Skin epidermis (tissue), 12 donors: Measurements from ENCODE around the gene GATD1.
"Not testable (repeated sequence)": the region's sequence is repeated elsewhere in the genome, so short reads cannot be mapped to it uniquely, and the experiment has no call there.

Source experiments
- H3K27ac ChIP-seq, 21 experiments: fragments of 200-600 bp; sonication (generic) in 11 of 21; one replicate each; pipeline ENCODE4 v1.5.0; 2020; ENCODE audit warnings: mild to moderate bottlenecking in 3 of 21, inconsistent platforms in 2 of 21, moderate library complexity in 2 of 21
- H3K4me3 ChIP-seq, 7 experiments: fragments of 200-600 bp; sonication (generic) in 2 of 7; one replicate each; pipeline ENCODE4 v1.5.0; 2020; ENCODE audit warnings: inconsistent platforms in 2 of 7, mild to moderate bottlenecking in 2 of 7, moderate library complexity in 1 of 7

The GATD1 gene

DNA sequence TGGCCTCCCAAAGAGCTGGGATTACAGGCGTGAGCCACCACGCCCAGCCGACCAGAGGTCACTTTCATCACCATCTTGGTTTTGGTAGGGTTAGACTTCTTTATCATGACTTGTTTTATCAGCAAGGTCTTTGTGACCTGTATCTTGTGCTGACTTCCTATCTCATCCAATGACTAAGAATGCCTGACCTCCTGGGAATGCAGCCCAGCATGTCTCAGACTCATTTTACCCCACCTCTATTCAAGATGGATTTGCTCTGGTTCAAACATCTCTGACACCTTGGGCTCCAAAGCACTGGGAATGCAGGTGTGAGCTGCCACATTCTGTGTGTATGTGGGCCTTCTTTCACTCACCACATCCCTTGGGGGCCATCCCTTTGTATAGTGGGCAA is 35.1 kb downstream of the GATD1 start:
- H3K27ac ChIP-seq, result no peak overlapping the region
- H3K4me3 ChIP-seq, result no peak overlapping the region

DNA sequence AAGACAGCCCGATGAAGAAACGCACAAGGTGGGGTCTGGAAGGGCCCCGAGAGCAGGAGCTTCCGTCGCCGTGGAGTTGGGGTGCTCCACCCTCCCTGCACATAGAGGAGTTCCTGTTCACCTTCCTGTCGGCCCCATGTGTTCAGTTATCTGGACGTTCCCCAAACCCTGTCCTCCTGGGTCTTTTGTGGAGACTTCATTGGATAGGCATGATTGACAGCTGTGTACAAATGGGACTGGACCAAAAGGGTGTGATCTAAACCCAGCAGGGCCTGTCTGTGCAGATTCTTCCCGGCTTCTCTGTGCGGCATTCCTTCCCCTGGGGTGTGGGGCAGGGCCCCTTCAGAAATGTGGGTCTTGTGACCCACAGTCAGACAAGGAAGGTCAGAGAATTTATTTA is 39.4 kb downstream of the GATD1 start:
- H3K27ac ChIP-seq, H3K4me3 ChIP-seq: not testable (repeated sequence)

GRCh38 chr11:737366-737765 is 39.9 kb downstream of the GATD1 start:
- no peak overlapping the region for H3K4me3 ChIP-seq
- peak overlapping the region in 1 of 21 experiments; percentile 6 for H3K27ac ChIP-seq

GRCh38 chr11:734541-734940 is 42.7 kb downstream of the GATD1 start:
- not testable (repeated sequence) for H3K4me3 ChIP-seq, H3K27ac ChIP-seq

- H3K27ac ChIP-seq, result no peak overlapping the region
Measured at GRCh38 chr11:733072-733471, 44.2 kb downstream of the GATD1 start.

DNA sequence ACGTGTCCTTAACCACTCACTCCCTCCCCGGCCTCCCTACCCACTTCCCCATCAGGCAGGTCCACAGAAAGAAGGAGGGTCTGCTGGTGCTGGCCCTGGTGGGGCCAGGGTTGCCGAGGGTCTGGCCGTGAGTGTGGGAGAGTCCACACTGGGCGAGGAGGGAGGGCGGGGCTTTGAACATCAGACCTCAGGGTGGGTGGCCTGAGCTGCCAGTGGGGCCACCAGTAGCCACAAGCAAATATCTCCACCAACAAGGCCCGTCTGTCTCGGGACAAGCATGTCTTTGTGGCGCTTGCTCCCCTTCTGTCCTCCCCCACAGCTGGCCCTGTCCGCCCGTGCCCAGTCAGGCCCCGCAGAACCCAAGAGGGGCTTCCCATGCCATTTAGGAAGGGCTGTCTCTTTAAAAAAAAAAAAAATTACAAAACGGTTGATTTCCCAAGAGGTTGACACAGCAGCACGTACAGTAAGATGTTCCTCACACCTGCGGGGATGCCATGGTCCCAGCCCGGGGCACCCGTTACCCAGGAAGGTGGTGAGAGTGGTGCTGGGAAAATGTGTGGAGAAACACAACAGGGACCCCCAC is 47.7 kb downstream of the GATD1 start:
- H3K27ac ChIP-seq, result peak overlapping the region in 6 of 21 experiments; percentile 1 to 81 (median 24)

More at GRCh38 chr11:733072-733471, 44.2 kb downstream of the GATD1 start:
- H3K4me3 ChIP-seq, result no peak overlapping the region

DNA sequence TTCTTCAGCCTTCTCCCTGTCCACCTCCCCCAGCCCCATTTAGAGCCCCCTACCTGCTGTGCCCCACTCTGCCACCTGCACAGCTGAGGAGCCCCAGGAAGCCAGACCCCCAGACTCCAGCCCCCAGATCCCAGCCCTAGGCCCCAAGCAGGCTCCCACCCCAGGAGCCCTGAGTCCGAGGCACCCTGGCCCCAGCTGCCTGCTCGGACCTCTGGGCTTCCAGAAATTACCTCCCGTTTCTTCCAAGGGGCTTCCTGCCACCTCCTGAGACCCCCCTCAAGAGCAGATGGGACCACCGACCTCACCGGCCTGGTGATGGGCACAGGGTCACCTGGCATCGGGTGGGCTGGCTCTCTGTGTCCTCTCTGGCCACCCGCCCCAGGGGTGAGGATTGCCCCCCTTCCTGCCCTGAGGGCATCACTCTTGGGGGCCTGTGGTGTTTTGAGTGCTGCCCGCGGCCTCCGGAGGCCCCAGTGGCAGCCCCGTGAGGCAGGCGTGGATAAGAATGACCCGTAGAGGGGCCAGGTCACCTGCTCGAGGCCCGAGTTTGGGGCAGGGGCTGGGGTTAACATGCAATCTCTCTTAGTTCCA is 48.3 kb downstream of the GATD1 start:
- Histone ChIP-seq H3K4me3 (no peak overlapping the region), H3K27ac (peak overlapping the region in 9 of 21 experiments; percentile 2 to 81 (median 47))

More for the DNA sequence above, 47.7 kb downstream of the GATD1 start:
- H3K4me3 ChIP-seq, result no peak overlapping the region

DNA sequence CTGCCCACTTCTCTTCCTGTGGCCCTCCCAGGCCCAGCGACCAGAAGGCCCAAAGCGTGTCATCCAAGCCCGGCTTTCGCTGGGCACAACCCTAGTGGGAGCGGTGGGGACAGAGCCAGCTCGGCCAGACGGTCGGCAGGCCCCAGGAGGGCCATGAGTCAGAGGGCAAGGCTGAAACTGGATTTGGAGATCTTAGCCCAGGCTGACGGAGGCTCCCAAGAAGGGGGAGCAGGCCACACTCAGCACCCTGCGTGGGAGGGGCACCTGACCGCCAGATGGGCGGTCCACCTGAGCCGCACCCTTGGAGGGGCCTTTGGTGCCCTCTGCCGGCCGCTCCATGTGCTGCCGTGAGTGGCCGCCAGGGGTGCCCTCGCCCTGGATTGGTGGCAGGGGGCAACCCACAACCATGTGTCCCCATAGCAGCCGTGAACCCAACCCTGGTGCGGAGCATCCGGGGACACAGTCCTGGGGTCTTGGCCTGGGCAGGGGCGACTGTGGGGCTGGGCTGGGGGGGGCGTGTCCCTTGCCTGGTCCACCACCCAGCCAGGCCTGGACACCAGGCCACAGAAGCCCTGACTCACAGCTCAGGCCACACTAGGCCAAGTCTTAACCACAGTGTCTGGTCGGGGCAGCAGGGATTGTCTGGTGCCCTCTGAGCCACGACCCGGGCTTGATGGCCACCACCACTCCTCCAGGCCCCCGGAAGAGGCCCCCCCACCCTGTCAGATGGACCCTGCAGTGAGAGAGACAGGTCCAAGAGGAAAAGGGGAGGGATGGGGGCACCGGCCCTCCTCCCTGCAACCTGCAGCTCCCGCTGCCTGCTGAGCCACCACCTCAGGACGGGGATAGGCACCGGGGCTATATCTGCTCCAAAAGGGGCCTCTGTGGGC is 49.2 kb downstream of the GATD1 start:
- H3K4me3 ChIP-seq, result no peak overlapping the region
- H3K27ac ChIP-seq, result peak overlapping the region in 15 of 21 experiments; percentile 8 to 81 (median 59)

DNA sequence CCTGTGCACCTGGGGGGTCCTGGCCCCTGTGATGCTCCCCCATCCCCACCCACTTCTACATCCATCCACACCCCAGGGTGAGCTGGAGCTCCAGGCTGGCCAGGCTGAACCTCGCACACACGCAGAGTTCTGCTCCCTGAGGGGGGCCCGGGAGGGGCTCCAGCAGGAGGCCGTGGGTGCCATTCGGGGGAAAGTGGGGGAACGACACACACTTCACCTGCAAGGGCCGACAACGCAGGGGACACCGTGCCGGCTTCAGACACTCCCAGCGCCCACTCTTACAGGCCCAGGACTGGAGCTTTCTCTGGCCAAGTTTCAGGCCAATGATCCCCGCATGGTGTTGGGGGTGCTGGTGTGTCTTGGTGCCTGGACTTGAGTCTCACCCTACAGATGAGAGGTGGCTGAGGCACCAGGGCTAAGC is 50.0 kb downstream of the GATD1 start:
- Histone ChIP-seq H3K27ac (peak overlapping the region in 16 of 21 experiments; percentile 8 to 81 (median 65)), H3K4me3 (no peak overlapping the region)

DNA sequence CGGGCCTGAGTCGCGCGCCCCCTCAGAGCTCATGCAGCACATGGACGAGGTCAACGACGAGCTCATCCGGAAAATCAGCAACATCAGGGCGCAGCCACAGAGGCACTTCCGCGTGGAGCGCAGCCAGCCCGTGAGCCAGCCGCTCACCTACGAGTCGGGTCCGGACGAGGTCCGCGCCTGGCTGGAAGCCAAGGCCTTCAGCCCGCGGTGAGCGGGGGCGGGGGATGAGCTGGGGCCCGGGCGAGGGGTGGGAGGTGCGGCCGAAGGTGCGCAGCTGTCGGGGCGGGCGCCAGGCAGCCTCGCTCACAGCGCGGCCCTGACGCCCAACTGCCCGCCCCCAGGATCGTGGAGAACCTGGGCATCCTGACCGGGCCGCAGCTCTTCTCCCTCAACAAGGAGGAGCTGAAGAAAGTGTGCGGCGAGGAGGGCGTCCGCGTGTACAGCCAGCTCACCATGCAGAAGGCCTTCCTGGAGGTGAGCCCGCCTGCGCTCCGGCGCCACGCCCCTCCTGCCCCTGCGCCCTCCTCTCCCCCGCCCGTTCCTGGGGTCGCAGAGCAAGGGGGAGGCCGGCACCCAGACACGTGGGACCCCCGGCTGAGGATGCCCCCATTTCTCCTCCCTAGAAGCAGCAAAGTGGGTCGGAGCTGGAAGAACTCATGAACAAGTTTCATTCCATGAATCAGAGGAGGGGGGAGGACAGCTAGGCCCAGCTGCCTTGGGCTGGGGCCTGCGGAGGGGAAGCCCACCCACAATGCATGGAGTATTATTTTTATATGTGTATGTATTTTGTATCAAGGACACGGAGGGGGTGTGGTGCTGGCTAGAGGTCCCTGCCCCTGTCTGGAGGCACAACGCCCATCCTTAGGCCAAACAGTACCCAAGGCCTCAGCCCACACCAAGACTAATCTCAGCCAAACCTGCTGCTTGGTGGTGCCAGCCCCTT is 50.7 kb downstream of the GATD1 start:
- peak overlapping the region; percentile 12 to 35 (median 20) for H3K4me3 ChIP-seq
- peak overlapping the region in 19 of 21 experiments; percentile 22 to 81 (median 60) for H3K27ac ChIP-seq

DNA sequence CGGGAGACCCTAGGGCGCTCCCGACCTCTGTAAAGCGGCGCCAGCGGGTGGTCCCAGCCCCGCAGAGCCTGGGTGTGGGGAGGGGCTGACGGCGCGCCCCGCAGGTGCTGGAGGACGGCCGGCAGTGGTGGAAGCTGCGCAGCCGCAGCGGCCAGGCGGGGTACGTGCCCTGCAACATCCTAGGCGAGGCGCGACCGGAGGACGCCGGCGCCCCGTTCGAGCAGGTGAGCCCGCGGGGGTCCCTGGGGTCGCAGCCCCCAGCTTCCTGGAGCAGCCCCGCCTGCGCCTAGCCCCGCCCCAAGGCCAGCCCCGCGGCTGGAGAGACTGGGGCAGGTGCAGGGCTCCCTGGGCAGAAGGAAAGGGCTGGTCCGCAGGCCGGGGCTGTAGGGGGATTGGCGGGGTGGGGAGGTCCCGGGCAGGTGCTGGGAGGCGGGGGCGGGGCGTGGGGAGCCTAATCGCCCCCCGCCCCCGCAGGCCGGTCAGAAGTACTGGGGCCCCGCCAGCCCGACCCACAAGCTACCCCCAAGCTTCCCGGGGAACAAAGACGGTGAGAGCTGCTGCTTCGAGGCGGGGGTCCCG is 51.6 kb downstream of the GATD1 start:
- Histone ChIP-seq H3K27ac (peak overlapping the region in 18 of 21 experiments; percentile 19 to 81 (median 62)), H3K4me3 (peak overlapping the region in 6 of 7 experiments; percentile 12 to 35 (median 25))

DNA sequence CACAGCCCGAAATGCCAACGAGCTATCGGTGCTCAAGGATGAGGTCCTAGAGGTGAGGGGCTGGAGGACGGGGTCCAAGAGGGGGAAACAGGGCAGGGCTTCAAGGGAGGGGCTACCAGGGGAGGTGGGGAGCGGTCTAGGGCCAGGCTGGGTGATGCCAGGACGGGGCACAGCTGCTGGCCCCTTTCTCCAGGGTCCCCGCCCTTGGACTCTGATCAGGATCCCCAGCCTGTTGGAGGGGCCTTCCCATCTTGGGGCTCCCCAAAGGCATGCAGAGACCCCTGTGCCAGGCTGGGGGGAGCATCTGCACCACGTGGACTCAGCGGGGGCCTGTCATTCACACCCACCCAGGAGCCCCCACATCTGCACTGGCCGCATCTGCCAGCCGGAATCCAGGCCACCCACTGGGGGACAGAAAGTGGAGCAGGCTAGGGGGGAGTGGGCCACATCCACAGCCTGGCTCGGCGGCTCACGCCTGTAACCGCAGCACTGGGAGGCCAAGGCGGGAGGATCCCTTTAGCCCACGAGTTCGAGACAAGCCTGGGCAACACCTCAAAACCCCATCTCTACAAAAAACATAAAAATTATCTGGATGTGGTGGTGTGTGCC is 52.4 kb downstream of the GATD1 start:
- no peak overlapping the region for H3K27ac ChIP-seq
- no peak overlapping the region for H3K4me3 ChIP-seq

DNA sequence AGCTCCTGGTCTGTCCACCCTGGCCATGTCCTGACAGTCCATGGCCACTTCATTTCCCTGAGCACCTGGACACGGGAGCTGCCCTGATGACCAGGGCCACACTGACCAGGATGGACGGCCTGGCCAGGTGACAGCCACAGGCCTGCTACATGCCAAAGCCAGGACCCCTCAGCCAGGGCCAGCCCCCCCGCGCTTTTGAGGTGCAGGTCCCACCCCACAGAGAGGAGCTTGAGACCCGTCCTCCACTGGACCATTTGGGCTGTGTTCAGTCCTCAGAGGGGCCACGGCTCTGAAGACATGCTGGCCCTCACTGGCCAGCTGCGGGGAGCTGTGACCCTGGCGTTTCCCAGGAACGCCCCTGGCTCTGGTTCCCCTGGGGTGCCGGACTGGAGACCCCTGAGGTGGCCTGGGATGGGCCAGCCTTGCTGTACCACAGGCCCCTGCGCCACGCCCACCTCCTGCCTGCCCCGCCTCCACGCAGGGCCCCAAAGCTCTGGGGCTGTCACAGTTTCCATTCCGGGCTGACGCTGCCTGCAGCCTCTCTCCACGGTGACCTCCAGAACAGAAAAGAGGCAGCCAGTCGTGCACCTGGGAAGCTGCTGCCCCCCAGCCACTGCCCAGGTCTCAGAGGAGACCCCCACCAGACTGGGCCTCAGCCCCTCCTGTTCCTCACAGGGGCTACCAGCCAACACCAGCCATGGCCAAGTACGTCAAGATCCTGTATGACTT is 53.1 kb downstream of the GATD1 start:
- Histone ChIP-seq H3K27ac (no peak overlapping the region), H3K4me3 (no peak overlapping the region)

DNA sequence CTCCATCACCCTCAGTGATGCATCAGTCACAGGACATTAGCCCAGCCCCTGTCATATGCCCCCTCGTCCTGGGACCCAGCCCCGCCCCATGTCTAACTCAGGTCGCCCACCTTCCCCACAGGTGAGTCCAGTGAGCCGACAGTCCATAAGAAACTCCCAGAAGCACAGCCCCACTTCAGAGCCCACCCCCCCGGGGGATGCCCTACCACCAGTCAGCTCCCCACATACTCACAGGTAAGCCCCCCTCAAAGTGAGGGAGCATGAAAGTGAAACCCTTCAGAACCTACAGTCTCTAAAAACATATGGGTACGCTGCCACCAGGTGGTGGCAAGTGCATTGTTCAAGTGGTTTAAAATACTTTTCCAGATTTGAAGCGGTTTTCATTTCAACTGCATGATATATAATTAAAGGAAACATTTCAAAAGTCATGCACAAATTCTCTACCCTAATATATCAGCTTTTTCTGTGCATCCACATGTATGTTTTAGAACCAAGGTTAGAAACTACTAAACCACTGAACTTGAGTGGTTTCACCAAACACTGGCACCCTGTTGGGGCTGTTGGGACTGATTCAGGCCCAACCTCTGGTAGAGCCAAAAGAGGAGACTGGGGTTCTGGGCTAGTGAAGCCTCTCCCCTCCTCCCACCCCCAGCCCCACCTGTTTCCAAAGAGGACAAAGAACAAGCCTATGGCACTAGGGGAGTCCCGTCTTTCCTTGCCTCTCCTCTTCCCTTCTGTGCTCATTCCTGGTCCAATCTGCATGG is 54.0 kb downstream of the GATD1 start:
- Histone ChIP-seq H3K4me3 (no peak overlapping the region), H3K27ac (no peak overlapping the region)

DNA sequence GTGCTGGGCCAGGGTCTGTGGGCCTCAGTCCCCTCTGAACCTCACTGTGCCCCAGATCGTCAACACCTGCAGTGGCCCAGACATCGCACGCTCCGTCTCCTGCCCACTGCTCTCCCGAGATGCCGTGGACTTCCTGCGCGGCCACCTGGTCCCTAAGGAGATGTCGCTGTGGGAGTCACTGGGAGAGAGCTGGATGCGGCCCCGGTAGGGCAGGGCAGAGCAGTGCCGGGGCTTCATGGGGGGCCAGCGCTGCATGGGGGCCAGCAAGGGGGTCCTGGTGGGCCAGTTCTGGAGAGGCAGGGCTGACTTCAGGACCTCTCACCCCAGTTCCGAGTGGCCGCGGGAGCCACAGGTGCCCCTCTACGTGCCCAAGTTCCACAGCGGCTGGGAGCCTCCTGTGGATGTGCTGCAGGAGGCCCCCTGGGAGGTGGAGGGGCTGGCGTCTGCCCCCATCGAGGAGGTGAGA is 54.9 kb downstream of the GATD1 start:
- peak overlapping the region in 1 of 7 experiments; percentile 0 for H3K4me3 ChIP-seq
- no peak overlapping the region for H3K27ac ChIP-seq

- Histone ChIP-seq H3K4me3 (peak overlapping the region in 1 of 7 experiments; percentile 0), H3K27ac (no peak overlapping the region)
Measured at GRCh38 chr11:721741-722345, 55.4 kb downstream of the GATD1 start.

DNA sequence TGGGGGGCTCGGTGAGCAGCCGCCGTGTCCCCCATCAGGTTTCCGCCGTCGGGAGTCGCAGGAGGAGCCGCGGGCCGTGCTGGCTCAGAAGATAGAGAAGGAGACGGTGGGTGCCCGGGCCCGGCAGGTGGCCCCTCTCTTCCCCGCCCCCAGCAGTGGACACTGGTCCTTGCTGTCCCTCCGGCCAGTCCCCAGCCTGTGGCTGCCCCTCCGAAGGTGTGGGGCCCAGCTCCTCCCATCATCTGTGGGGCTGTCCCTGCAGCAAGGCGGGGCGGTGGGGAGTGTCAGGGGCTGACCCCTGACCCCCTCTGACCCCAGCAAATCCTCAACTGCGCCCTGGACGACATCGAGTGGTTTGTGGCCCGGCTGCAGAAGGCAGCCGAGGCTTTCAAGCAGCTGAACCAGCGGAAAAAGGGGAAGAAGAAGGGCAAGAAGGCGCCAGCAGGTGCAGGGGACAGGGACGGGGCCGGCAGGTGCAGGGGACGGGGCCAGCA is 56.0 kb downstream of the GATD1 start:
- H3K27ac ChIP-seq, result peak overlapping the region in 1 of 21 experiments; percentile 3
- H3K4me3 ChIP-seq, result peak overlapping the region in 1 of 7 experiments; percentile 14
